Endodermal cell (in vitro differentiated cells): ENCODE results near the gene AMOTL2. TPM values are rescaled to one million over a fixed set of nuclear protein-coding genes. Genes with fewer than 3 reads are reported as not detected.

ENCODE experiments used
- DNase-seq: peaks from one replicate; pipeline ENCODE4 v3.0.0-alpha.2; 2017
- H3K27ac ChIP-seq: 2 replicates; pipeline ENCODE4 v1.5.1; 2013; ENCODE audit warnings: mild to moderate bottlenecking, low read depth, low read length, moderate library complexity
- H3K27me3 ChIP-seq: 2 replicates; pipeline ENCODE4 v1.6.1; 2013; ENCODE audit warnings: mild to moderate bottlenecking, low read length, moderate library complexity; ENCODE audit not compliant: insufficient read depth, control insufficient read depth, poor library complexity, severe bottlenecking
- H3K36me3 ChIP-seq: 2 replicates; pipeline ENCODE4 v1.7.0; 2013; ENCODE audit warnings: mild to moderate bottlenecking, low read length, moderate library complexity; ENCODE audit not compliant: control insufficient read depth, insufficient read depth
- H3K4me1 ChIP-seq: one replicate; pipeline ENCODE4 v1.7.0; 2013; ENCODE audit warnings: low read length; ENCODE audit not compliant: control insufficient read depth, insufficient read depth
- H3K4me3 ChIP-seq: 2 replicates; pipeline ENCODE4 v1.5.1; 2013; ENCODE audit warnings: mild to moderate bottlenecking, low read length, moderate library complexity
- H3K9ac ChIP-seq: 2 replicates; pipeline ENCODE4 v1.6.1; 2013; ENCODE audit warnings: mild to moderate bottlenecking, low read length, moderate library complexity; ENCODE audit not compliant: poor library complexity, severe bottlenecking; ENCODE audit errors: extremely low read depth
- H3K9me3 ChIP-seq: 2 replicates; pipeline ENCODE4 v1.6.1; 2013; ENCODE audit warnings: mild to moderate bottlenecking, low read length, moderate library complexity; ENCODE audit not compliant: control insufficient read depth
- H3K27ac Mint-ChIP-seq: 2 replicates; pipeline ENCODE4 v1.8.0; 2020; ENCODE audit warnings: mixed read lengths
- H3K27me3 Mint-ChIP-seq: 2 replicates; pipeline ENCODE4 v1.8.0; 2021; ENCODE audit warnings: mild to moderate bottlenecking, mixed read lengths; ENCODE audit not compliant: insufficient read depth
- H3K36me3 Mint-ChIP-seq: 2 replicates; pipeline ENCODE4 v1.8.0; 2020; ENCODE audit warnings: low read depth, mixed read lengths
- H3K4me1 Mint-ChIP-seq: 2 replicates; pipeline ENCODE4 v1.8.0; 2020; ENCODE audit warnings: mixed read lengths
- H3K4me3 Mint-ChIP-seq: 2 replicates; pipeline ENCODE4 v1.8.0; 2020; ENCODE audit warnings: mild to moderate bottlenecking, moderate library complexity, mixed read lengths
- H3K9me3 Mint-ChIP-seq: 2 replicates; pipeline ENCODE4 v1.8.0; 2020; ENCODE audit warnings: mild to moderate bottlenecking, mixed read lengths
- WGBS, 2 experiments: methylation state at CpG; one replicate each; pipeline versions ENCODE4 v1.1.5 to v1.1.7; 2013; ENCODE audit warnings: missing lambda C conversion rate in 2 of 2, mixed read lengths in 1 of 2; ENCODE audit not compliant: insufficient coverage in 1 of 2, insufficient read length in 1 of 2; 5-methylcytosine and 5-hydroxymethylcytosine counted together
- total RNA-seq, 2 donors: library from RNA; stranded (reverse); fragmentation: NEBNext Ultra II Directional in 1 of 2; extraction: Animal tissue kit (Norgen Biotek cat#: 25700) in 1 of 2; gene quantifications; 2 replicates in 1 of 2; 3 replicates in 1 of 2; pipeline ENCODE4 v1.2.1, GENCODE V29; 2021
- TF ChIP-seq, protein P1 (sequence below): fragments of 200-600 bp; sonication (generic); conservative IDR thresholded peaks from 2 replicates; pipeline ENCODE4 v1.5.0; 2021; ENCODE audit warnings: antibody characterized with exemption, mild to moderate bottlenecking

Gene AMOTL2
- total RNA-seq, 2 donors from 2014 or later, result 109 to 153 TPM

DNA sequence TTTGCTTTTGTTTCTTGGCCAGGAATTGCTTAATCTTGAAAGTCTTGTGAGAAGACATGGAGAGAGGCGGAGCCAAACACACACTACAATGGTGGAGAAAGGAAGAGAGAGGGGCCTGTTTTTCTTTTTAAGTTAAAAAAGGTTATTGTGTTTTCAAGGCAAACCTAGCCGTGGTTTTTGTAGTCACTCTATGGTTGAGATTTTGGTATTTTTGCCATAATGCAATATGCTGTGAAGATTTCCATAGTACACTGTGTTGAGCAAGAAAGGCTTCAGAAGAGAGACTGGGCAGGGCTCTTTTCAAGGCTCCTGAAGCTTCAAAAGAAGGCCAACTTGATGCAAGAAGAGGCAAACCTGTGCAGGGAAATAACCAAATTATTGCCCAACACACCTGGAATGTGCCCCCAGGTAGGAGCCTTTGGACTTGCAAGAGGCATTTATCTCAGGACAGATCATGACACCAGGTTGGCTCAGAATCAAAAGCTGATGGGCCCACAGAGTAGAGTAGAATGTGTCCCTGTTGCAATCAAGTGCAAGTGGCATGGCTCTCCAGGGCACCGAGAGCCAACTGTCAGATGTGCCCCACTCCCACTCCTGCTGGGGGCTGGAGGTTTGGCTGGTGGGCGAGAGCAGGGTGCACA, 22.1 kb downstream of the AMOTL2 start:
- Histone ChIP-seq H3K27me3 (no peaks in the 10 kb centered on the region), H3K4me1 (peaks cover 8% of the 10 kb centered on the region), H3K4me3 (no peak overlapping the region), H3K9me3 (no peaks in the 10 kb centered on the region), H3K27ac (no peak overlapping the region), H3K9ac (no peak overlapping the region), H3K36me3 (peaks cover 36% of the 10 kb centered on the region)
- H3K4me1 Mint-ChIP-seq, result peaks cover 27% of the 10 kb centered on the region
- H3K27ac Mint-ChIP-seq, result no peak overlapping the region
- no peak for DNase-seq
- peaks cover 22% of the 10 kb centered on the region for H3K36me3 Mint-ChIP-seq
- no peaks in the 10 kb centered on the region for H3K9me3 Mint-ChIP-seq
- WGBS, 2 experiments, result 76 to 82% methylated on average over 3 to 4 of the region's 4 CpGs
- no peak overlapping the region for H3K4me3 Mint-ChIP-seq
- H3K27me3 Mint-ChIP-seq, result no peaks in the 10 kb centered on the region
- TF ChIP-seq, protein P1, sequence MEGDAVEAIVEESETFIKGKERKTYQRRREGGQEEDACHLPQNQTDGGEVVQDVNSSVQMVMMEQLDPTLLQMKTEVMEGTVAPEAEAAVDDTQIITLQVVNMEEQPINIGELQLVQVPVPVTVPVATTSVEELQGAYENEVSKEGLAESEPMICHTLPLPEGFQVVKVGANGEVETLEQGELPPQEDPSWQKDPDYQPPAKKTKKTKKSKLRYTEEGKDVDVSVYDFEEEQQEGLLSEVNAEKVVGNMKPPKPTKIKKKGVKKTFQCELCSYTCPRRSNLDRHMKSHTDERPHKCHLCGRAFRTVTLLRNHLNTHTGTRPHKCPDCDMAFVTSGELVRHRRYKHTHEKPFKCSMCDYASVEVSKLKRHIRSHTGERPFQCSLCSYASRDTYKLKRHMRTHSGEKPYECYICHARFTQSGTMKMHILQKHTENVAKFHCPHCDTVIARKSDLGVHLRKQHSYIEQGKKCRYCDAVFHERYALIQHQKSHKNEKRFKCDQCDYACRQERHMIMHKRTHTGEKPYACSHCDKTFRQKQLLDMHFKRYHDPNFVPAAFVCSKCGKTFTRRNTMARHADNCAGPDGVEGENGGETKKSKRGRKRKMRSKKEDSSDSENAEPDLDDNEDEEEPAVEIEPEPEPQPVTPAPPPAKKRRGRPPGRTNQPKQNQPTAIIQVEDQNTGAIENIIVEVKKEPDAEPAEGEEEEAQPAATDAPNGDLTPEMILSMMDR, result no peak

DNA sequence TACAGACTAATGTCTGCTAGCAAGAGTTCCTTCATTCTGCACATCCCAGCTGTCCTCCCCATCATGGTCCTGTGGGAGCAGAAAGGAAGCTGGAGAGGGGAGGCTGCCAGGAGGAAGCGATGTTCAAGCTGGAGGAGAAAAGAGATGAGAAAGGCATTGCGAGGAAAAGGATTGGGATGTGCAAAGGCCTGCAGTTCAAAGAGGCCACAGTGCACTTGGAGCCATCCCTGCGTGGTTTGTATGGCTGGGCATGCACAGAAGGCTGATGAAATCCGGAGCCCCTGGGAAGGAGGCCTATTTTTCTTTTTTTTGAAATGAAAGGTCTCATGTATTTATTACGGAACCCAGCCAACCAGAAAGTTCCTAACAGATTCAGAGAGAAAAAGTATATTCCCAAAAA, 22.8 kb downstream of the AMOTL2 start:
- Histone ChIP-seq H3K27ac (no peak overlapping the region), H3K4me1 (peaks cover 8% of the 10 kb centered on the region), H3K9ac (no peak overlapping the region), H3K4me3 (no peak overlapping the region), H3K27me3 (no peaks in the 10 kb centered on the region), H3K9me3 (peaks cover 7% of the 10 kb centered on the region), H3K36me3 (peaks cover 28% of the 10 kb centered on the region)
- Mint-ChIP-seq H3K9me3 (peaks cover 7% of the 10 kb centered on the region), H3K4me3 (no peak overlapping the region), H3K4me1 (peaks cover 23% of the 10 kb centered on the region), H3K27ac (no peak overlapping the region), H3K36me3 (peaks cover 15% of the 10 kb centered on the region), H3K27me3 (no peaks in the 10 kb centered on the region)
- 88 to 95% methylated on average over 4 to 5 of the region's 5 CpGs for WGBS, 2 experiments
- TF ChIP-seq, protein P1, result no peak
- DNase-seq, result no peak

DNA sequence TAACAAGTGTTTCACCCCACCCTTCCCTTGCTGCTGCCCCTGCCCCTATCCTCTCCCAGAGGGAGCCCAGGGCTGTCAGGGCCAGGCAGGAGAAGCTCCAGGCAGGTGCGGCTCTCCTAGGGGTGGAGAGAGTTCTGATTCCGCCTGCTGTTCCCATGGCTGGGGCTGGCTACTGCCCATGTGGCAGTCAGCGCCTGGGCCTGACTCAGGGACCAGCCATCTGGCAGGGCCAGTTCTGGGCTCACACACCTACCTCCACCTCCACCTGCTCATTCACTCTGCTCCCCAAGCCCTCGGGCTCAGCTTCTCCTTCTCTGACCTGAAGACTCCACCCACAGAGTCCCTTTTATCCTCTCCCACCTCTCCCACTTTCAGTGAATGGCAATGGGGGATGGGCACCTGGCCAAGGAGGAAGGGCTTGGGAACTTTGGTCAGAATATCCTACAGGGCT, 23.4 kb downstream of the AMOTL2 start:
- Histone ChIP-seq H3K9me3 (peaks cover 12% of the 10 kb centered on the region), H3K9ac (no peak overlapping the region), H3K27me3 (no peaks in the 10 kb centered on the region), H3K36me3 (peaks cover 23% of the 10 kb centered on the region), H3K27ac (no peak overlapping the region), H3K4me1 (peaks cover 8% of the 10 kb centered on the region), H3K4me3 (no peak overlapping the region)
- Mint-ChIP-seq H3K4me1 (peaks cover 22% of the 10 kb centered on the region), H3K27ac (no peak overlapping the region), H3K36me3 (peaks cover 10% of the 10 kb centered on the region), H3K9me3 (peaks cover 9% of the 10 kb centered on the region), H3K27me3 (no peaks in the 10 kb centered on the region), H3K4me3 (no peak overlapping the region)
- DNase-seq, result peak; percentile 73
- WGBS, 2 experiments, result 93% methylated on average over 4 of the region's 4 CpGs; no CpG with 5 or more reads in 1 of the 2 experiments
- TF ChIP-seq, protein P1, result no peak
